ENCODE measurements around the gene NPTX2.
A peak's percentile ranks its signal among the peaks of the same experiment; 100 is the strongest.

Gene NPTX2

DNA sequence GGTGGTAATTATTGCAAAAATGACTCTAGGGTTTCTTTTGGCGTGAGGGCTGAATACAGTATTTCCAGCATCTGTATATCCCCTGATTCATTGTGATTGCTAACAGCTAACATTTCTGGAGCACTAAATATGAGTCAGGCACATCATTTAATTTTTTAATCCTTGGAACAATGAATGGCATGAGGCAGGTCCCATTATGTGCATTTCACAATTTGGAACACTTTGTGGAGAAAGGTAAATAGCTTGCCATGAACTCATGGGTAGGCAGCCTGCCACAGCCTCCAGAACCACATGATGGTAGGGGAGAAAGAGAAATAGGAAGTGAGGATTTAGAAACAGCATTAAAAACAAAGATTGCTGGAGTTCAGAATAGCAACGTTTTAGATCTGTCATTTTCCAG is 1.7 kb downstream of the NPTX2 start:
- no peak for DNase-seq

DNA sequence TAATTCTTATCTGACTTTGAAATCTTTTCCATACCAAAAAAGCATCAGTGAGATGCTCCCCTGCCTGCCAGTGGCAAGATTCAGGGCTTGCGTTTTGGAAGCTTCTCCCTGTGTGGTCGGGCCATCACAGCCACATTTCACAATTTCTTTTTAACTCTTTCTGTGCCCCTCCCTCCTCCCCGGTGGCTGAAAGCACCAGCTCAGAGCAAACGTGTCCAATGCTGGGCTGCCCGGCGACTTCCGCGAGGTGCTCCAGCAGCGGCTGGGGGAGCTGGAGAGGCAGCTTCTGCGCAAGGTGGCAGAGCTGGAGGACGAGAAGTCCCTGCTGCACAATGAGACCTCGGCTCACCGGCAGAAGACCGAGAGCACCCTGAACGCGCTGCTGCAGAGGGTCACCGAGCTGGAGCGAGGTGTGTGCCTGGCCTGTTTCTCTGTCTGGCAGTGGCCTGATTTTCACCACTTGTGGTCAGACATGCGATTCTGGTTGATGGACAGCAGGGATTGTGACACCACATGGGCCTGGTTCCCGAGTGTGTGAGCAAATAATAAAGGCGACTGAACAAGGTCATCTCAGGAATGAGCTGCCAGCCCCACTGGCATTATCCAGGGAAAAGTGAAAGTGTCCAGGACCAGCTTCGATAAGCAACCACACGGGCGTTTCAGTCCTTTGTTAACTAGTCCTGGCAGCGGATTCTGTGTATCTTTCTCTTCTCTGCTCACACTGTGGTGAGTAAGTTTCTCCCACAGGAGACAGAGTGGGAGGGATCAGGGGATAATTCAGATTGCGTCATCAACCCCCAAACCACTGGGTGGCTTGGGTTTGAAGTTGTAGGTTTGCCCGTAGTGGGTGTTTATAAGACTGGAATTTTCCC is 2.6 kb downstream of the NPTX2 start:
- no peak for DNase-seq

DNA sequence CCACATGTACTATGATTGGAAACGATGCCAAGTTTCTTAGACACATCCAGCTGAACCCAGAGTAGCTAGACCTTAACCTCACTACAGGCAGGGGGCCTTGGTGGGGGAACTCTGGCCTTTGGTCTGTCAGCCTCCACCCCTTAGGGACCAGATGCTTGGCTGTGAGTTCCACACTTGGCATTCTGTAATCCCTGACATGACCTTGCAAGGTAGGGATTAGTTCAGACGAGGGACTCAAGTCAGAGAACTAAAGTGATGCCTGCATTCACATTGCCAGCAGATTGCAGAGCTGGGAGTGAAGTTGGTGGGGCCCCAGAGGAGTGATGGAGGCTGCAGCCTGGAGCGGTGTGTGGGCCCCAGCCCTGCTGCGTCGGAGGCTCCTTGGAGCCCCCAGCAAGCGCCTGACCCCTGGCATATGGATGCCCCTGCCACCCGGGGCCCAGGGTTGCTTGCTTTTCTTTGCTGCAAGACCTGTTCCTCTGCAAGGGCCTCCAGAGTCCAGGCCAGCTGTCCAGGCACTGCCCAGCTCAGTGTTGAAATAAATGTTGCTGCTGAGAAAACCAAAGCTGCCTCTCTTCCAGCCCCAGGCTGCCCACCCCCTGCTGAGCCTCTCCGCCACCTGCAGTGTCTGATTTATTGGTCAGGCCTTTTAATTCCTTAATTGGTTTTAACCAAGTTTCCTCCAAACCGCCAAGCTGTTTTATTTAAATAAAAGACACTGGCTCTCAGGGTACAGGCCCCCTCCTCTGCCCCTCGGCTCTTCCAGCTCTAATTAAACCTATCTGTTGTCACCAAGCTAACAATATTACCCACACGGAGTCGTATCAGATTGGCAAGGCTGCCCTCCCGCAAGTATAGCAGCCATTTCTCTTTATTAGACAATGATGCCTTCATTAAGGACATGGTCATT is 4.7 kb downstream of the NPTX2 start:
- DNase-seq, result no peak

DNA sequence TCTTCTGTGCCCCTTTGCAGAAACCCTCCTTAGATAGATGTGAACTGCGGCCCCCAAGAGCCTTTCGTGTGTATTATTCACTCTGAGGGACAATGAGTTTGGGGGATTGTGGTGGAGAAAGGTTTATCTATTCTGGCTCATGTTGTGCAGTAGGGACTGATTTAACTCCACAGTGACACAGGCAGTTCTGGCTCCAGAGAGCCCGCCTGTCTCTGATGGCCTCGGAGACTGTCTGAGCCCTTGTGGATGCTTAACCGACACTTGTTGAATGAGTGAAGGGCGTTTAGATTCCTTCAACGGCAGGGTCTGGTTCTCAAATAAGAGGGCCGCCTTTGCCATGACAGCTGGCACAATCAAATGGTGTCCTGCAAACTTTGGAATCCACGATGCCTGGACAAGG is 5.8 kb downstream of the NPTX2 start:
- no peak for DNase-seq

DNA sequence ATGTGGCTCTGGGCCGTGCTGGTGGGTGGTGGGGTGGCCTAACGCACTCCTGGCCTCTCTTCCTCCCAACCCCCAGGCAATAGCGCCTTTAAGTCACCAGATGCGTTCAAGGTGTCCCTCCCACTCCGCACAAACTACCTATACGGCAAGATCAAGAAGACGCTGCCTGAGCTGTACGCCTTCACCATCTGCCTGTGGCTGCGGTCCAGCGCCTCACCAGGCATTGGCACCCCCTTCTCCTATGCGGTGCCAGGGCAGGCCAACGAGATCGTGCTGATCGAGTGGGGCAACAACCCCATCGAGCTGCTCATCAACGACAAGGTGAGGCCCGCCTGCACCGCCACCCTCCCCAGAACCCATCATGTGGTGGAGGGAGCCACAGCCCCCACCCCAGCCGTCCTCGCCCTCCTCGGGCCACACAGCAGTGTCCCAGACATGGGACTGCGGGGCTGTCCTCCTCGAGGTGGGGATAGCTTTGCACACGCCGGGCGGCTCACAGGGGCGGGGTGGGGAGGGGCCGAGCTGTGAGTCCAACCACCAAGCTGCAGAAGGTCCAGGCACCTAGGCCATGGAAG is 7.8 kb downstream of the NPTX2 start:
- no peak for DNase-seq

DNA sequence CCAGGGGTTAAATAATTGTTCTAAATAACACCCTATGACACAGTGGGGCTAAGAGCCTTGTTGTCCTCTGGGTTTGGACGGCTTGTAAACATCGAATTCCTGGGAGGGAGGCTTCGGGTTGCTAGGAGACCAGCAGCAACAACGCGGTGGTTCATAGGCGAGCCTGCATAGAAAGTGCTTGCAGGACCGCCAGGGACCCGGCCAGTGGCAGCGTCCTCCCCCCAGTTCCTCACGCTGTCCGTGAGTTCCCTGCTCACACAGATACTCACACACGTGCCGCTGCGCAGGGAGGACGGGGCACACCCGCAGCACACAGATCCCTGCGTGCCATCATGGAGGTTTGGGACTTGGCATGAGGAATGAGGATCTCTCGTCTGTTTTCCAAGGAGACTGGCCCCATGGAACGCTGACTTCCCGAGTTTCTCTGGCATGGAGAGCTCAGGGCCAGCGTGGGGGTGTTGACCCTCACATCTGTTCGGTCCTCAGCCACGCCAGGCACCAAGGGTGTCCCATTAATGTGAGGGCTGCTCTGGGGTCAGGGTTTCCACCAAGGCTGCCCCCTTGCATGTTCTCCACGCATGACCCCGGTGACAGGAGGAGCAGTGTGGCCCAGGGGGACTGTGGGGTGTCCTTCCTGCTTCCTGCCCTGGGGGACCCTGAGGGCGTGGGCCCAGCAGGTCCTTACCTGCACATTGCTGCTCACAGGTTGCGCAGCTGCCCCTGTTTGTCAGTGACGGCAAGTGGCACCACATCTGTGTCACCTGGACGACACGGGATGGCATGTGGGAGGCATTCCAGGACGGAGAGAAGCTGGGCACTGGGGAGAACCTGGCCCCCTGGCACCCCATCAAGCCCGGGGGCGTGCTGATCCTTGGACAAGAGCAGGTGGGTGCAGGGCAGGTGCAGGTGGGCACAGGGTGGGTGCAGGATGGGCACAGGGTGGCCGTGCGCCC is 9.7 kb downstream of the NPTX2 start:
- DNase-seq, result no peak

DNA sequence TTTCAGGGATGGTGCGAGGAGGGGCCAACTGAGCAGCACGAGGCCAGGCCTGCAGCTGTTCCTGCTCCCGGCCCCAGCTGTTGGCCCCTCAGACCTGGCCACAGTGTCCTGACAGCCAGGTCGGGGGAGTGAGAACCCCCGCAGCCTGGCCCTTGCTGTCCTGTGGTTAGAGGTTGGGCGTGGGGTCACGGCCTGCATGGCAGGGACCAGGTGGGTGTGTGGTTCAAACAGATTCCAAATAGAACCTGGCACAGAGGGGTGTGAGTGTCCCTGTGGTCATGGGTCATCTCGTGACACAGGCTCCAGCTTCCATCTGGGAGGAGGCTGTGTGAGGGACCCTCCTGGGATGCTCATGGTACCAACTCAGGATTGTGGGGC is 10.3 kb downstream of the NPTX2 start:
- no peak for DNase-seq

DNA sequence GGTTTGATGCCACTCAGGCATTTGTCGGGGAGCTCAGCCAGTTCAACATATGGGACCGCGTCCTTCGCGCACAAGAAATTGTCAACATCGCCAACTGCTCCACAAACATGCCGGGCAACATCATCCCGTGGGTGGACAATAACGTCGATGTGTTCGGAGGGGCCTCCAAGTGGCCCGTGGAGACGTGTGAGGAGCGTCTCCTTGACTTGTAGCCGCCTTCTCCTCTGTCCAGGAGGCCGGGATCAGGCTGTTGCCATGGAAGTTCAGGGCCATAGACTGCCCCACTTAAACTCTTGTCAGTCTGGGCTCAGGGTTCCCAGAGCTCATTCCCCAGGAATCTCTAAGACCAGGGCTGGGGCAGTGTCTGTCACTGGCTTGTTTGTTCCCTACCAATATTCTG is 11.3 kb downstream of the NPTX2 start:
- DNase-seq, result no peak

DNA sequence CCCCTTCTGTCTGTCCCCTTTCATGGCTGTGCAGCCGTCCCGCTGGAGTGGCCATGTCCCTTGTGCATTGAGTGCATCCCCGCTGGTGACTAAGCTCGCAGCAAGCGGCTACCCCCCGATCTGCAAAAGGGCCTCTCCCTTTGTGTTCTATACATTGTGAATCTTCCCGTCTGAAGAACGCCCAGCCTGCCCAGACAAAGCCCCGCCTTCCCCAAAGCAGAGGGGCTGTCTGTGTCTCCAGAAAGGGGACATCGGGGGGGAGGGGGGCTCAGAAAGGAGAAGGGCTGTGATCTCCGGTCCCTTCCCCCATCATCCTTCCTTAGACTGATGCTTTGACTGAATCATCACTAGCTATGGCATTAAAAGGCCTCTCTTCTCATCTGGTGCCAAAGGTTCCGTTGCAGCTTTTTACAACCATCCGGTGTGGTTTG is 11.9 kb downstream of the NPTX2 start:
- DNase-seq, result no peak

DNA sequence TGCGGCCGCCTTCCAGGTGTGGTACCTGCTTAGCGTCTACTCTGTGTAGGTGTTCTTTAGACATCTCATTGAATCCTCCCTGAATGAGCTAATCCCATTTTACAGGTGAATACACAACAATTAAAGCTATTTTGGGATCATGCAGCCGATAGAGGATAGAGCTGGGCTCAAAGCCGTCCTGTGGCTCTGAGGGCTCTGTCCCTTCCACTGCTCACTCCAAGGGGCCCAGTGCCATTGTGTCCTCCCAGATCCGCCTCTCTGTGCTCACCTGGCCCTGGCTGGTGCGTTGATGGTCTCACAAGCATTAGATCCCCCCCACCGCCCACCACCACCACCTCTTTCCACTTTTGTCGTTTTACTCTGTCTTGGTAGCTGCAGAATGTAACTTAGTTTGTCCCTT is 13.1 kb downstream of the NPTX2 start:
- no peak for DNase-seq

DNA sequence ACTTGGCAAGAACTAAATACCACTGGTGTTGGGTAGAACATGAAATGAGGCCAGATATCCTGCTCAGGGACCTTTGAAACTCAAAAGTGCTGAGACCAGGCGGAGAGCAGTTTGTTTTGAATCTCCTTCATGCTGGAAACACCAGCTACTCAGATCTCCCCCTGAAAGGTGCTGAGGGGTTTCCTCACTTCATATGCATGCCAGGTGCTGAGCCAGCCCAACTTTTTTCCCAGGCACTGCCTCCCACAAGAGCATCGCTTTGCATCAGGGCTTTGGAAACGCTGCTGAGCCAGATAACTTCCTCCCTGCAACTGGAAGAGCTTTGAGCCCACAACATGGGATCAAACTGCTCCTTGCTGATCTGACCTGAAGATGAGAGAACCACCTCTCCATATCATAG is 13.7 kb downstream of the NPTX2 start:
- no peak for DNase-seq

DNA sequence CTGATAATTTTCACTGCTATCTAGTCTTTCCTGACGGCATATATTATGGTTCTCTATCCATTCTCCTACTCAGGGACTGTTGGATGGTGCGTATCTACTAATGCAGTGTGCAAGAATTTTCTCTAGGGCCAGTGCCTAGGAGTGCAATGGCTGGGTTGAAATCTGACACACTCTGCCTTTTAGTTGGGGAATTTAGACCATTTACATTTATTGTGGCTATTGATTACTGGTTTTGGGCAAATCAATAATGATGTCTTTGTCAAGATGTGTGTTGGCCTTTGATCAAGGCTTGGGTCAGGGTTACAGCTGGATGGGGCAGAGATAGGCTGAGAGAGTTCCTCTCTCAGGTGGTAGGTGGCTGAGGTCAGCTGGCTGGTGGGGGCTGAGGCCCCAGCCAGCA is 21.8 kb downstream of the NPTX2 start:
- no peak for DNase-seq

DNA sequence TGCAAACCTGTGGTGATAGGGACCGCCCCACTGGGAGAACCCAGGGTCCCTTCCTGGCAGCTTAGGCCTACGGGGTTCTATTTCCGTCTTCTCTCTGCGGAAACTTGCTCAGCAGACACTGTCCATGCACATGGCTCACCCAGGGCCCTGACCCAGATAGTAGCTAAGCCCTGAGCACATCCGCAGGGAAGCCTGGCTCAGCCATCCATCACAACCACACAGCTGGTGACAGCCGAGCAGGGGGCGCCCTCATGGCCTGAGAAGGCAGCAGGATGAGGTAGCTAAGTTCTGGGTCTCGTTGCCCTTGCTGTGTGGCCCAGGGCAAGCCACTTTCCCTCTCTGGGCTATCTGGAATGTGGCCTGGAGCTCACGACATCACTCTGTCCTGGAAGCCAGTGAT is 23.3 kb downstream of the NPTX2 start:
- DNase-seq, result no peak

DNA sequence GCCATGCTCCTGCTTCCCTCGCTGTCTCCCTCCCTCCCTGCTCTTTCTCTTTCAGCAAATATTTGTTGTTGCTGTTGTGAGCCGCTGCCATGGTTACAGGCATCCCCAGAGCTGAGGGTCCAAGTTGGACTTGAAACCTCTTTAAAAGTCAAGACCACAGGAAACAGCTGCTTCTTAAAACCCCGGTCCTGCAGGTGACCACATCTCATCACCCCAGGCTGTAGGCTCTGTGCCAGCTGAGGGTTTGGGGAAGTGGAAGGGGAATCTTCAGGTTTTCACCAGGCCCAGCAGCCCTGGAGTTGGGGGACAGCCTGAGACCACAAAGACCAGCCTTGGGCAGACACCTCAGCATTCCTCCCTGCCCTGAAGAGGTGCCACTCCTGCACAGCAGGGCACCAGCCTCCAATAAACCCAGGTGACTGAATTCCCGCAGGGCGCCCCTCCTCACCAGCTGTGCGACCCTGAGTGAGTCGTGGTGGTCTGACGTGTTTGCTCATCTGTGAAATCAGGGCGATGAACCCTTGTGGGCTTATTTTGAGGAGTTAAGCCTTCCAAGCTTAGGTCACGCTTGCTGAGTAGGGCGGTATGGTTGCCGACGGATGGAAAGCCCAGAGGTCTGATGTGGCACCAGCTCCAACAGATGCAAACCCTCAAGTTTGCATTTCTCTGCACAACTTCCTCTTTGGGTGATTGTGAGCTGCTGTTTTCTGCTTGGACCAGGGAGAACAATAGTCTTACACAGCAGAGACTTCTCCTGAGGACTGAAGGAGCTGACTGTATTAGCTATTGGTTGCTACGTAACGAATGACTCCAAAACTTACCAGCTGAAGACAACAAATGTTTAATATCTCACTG is 24.8 kb downstream of the NPTX2 start:
- peak; percentile 50 for DNase-seq

DNA sequence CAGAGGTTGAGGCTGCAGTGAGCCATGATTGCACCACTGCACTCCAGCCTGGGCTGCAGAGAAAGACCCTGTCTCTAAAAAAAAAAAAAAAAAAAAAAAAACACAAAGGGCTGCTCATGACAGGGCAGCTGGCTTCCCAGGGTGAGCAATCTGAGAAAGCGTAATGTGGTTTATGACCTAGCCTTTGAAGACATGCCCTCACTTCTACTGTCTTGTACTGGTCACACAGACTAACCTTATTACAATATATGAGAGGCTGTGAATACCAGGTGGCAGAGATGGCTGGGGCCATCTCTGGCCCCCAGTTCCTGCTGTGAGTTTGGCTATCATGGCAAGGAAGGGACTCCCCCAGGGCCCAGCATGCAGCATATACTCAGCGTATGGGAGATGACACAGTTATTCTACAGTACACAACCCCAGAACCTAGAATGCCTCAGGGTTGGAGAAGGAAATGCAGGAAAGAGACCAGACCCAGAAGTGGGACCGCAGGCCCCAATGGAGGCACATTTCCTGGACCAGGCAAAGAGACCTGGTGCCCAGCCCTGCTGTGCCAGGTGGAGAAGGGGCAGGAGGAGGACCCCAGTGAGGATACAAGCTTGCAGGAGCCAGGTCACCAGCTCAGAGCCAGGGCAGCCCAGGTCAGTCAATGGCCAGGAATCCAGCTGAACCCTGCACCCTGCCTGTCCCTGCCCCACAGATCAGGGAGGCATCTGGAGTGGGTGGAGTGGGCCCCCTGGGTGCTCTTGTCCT is 26.3 kb downstream of the NPTX2 start:
- DNase-seq, result no peak

DNA sequence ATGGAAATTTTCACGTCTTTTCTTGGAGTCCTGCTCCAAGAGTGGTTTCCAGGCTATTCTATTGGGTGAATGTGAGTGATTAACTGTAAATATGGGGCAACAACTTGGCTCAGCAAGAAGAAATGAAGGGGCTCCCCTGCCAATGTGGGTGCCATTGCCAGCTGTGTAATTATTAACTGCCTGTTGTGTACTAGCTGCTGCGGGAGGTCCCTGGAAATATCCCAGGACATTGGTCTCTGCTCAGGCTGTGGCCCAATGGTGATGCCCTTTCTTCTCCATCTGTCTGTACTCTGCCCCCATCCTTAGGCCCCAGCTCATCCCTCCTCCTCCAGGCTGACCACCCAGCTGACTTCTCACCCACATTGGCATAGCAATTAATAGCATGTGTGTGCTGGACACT is 29.4 kb downstream of the NPTX2 start:
- no peak for DNase-seq

DNA sequence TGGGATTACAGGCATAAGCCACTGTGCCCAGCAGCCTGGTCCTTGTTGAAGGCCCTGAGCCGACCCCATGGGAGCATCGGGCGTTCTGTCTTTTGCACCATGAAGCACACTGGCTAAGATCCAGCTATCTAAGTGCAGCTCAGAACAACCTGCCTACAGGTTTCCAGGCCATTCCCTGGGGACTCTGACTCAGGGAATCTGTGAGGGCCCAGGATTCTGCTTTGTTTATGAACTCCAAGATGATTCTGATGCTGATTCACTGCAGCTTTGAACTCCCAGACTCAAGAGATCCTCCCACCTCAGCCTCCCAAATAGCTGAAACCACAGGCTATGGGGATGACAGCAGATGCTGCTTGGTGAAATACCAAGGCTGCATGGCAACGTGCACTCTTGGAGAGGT is 30.2 kb downstream of the NPTX2 start:
- no peak for DNase-seq

DNA sequence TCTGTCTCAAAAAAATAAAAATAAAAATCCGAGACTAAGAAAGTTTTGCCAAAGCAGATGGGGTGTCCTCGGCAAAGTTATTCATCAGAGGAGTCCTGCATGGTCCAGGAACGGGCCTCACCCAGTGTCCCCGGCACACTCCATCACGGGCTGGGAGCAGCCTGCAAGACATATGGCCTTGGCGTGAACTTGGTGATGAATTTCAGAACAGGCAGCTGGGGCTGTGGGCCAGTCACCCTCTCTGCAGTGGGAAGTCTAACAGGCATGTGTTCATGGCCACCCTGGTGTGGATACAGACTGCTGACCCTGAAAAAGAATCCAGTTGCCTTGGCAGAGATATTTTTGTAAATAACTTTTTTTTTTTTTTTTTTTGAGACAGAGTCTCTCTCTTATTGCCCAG is 34.7 kb downstream of the NPTX2 start:
- DNase-seq, result no peak

DNA sequence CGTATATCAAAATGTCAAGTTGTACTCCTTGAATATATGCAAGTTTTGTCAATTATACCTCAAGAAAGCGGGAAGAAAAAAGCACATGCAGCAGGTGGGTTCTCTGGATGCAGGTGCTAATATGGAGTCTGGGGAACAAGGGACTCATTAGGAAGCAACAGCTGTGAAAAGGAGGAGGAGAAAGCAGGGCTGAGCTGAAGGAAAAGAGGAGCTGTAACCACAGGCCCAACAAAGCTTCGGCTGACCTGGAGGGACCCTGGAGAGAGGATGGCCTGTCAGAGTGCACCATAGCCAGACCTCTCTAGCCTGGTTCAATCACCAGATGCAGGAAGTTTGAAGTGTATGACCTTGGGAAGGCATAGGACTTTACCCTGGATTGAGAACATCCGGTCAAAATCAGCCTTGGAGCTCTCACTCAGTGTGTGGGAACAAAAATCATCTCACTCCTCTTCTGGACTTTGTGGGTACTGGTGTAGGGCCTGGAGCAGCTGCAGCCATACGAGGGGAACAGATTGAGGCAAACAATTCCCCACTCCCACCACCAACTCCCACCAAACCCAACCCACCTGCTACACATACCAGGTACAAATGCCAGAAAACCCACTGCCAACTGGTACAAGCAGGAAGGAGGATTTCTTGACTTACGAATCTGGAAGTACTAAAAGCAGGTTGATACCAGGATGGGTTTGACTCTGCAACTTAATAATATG is 36.7 kb downstream of the NPTX2 start:
- DNase-seq, result no peak
